AG20443 (cell line): Measurements from ENCODE around the gene SERPINF2.
"Not testable (repeated sequence)": the region's sequence is repeated elsewhere in the genome, so short reads cannot be mapped to it uniquely, and the experiment has no call there.

Experiments used
- DNase-seq: peaks from one replicate; pipeline ENCODE4 v3.0.0; 2012; ENCODE audit warnings: low spot score, mixed read lengths

Gene SERPINF2

DNA sequence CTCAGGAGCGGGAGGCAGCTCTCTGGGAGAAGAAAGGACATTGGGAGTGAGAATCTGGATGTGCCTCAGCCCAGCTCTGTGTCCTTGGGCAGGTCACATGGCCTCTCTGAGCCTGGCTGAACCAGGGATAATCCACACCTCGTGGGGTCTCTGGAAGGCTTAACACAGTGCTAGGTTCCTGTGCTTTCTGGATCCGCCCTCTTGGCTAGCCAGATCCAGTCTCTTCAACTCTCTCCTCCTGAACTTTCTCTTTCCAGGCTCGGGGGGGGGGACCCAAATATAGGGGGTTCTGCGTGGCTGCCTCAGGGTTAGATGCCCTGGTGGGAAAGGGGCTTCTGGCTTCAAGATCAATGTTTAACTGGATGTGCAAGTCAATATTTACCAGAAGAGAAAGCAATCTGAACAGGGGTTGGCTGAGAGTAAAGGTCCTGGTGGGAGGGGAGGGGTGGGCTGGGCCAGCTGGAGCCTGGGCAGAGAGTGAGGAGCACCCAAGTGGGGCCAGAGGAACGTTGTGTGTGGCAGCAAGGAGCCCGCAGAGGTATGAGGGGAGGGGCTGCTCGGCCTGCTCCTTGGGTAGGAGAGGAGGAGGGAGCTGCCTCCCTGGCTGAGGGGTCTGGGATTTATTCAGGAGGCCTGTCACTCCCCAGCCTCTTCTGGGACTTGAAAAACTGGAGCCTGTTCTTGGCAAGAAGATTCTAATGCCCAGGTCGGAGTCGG lies at the start of gene SERPINF2:
Gene SERPINF2 (plus strand): TSS at position 501 of the 717 bp plus-strand sequence. CDS start 2,125 bp downstream, outside the sequence.
- DNase-seq = no peak

DNA sequence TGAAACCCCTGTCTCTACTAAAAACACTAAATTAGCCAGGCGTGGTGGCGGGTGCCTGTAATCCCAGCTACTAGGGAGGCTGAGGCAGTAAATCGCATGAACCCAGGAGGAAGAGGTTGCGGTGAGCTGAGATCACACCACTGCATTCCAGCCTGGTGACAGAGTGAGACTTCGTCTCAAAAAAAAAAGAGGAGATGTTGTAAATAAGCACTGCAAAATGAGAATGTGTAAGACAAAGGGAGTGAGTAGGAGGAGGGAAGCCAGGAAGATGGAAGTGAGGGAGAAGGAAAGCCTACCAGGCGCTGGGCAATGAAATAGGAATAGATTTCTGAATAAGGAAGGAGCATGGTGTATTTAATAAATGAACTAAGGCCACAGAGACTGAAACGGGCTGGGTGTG lies 49.3 kb upstream of the SERPINF2 start:
- DNase-seq = no peak

DNA sequence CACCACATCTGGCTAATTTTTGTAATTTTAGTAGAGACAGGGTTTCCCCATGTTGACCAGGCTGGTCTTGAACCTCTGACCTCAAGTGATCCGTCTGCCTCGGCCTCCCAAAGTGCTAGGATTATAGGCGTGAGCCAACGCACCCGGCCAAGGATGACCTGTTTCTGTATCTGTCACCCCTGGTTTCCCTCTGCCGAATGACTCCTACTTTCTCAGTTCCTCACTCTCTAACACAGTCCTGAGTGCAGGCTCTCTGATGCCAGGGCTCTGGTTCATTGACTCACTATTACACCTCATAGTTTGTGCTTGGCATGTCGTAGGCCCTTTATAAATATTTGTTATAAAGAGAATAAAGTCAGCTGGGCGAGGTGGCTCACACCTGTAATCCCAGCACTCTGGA lies 47.3 kb upstream of the SERPINF2 start:
- DNase-seq = no peak

DNA sequence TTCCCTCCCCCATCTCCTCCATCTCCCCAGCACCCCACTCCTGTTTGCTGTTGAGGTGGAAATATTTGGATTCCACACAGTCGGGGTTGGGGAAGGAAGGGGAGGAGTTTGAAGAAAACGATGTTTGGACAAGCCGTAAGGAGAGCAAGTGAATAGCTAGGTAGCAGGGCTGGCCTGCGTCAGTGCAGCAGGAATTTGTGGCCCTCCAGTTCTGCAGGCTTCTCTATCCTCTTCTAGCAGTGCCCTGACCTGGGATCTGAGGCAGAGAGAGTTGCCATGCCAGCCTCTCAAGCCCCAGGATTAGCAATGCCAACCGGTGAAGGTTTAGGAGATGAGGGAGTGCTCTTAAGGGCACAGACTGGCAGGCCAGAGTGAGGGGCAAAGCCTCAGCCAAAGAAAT lies 45.0 kb upstream of the SERPINF2 start:
- DNase-seq = no peak

GRCh38 chr17:1699891-1700290 lies 42.8 kb upstream of the SERPINF2 start:
- not testable (repeated sequence) for DNase-seq

GRCh38 chr17:1703063-1703462 lies 39.6 kb upstream of the SERPINF2 start:
- no peak for DNase-seq

GRCh38 chr17:1705004-1705403 lies 37.7 kb upstream of the SERPINF2 start:
- DNase-seq = no peak

- no peak for DNase-seq
Measured at GRCh38 chr17:1707107-1707506, 35.6 kb upstream of the SERPINF2 start.

DNA sequence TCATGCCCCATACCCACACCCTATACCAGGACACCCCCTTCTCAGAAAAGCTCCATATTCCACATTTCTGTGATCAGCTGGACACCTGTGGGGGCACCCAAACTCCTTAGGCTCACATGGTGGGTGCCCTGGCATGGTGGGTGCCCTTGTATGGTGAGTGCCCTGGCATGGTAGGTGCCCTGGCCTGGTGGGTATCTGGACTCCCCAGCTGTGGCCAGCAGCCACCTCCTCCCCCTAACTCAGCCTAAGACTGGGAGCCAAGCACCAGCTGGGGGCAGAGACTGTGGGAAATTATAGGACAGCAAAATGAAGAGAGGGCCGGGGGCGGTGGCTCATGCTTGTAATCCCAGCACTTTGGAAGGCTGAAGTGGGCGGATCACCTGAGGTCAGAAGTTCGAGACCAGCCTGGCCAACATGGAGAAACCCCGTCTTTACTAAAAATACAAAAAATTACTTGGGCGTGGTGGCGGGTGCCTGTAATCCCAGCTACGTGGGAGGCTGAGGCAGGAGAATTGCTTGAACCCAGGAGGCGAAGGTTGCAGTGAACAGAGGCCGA lies 33.8 kb upstream of the SERPINF2 start:
- DNase-seq = not testable (repeated sequence)

- peak; percentile 35 for DNase-seq
Measured at GRCh38 chr17:1709403-1709951, 33.2 kb upstream of the SERPINF2 start.

DNA sequence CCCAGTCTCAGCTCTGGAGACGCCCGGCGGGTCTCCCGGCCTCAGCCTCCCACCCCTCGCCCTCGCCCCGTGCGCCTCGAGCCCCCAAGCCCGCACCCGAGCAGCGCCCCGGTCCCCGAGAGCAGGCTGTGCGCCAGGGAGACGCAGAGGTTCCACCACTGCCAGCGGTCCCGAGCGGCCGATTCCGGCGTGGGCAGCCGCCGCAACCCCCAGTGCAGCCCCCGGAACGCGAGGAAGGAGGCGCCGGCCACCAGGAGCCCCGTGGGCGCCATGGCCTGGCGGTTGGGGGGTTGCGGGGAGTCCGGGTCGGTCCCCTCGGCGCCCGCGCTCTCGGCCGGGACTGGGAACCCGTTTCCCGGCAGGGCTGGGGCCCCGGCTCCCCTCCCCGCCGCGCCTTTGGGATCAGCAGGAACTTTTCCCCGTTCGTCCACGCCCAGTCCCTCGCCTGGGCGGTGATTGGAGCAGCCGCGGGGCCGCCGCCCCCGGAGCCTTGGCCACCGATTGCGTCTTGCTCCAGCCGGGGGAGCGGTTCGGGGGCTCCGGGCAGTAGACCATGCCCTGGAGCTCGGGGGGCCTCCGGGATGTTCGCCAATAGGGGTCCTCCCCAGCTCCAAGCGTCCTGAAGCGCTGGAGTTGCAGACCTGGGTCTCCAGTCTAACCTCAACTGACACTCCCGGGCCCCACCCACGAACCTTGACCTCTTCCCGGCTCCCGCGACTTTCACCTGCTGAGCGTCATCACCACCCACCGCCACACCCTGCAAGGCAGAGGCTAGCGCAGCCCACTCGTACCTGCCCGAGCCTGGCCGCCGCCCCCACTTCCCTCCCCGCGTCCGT lies 32.5 kb upstream of the SERPINF2 start, which contains the start of gene TLCD2:
Gene TLCD2 (minus strand): TSS at position 407 of the 836 bp plus-strand sequence. CDS start 135 bp downstream, at position 272.
- DNase-seq = peak; percentile 87

DNA sequence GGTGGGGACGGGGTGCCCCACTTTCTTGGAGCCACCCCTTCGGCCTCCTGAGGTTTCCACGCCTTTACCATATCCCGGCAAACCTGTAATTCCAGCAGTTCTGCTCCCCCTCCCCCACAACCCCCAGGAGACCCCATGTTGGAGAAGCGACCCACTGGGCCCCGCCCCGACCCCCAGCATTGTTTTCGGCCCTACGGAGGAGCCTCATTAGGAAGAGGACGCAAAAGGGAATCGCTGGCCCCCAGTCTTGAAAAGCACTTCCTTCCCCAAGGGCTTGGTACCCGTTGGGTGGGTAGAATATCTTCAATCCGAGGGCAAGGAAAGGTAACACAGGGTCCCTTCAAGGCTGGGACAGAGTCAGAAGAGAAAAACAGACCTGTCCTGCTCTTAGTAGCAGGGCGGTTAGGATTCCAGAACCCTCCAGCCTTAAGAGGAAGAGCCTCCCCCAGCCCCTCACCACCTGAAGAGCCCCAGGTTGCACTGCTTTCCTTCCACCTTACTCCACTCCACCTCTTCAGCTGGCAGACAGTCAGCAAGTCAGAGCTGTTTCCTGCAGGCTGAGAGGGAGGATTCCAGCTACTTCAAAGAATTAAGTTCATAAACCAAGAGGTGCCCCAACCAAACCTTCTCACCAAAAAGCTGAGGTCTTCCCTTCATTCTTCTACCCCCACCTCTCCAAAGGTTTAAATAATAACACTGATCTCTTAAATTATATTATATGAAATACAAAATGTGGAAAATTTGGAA lies 31.7 kb upstream of the SERPINF2 start:
- DNase-seq = no peak

GRCh38 chr17:1711804-1712203 lies 30.9 kb upstream of the SERPINF2 start:
- DNase-seq = no peak

DNA sequence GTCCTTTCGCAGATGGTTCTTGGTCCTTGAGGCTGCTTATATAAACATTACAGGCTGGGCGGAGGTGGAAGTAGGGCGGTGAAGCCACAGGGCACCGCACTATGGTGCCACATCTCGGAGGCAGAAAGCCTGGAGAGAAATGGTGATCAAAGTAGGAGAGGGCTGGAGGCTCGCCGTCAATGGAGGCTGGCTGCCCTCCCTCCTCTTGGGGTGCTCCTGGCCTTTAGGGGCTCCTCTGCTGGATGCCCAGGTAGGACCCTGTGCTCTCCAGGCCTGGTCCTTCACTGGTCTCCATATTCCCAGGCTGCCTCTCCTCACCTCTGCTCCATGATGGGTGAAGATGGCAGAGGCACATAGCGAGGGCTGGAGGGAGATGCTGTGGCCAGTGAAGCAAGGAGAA lies 30.4 kb upstream of the SERPINF2 start:
- no peak for DNase-seq

DNA sequence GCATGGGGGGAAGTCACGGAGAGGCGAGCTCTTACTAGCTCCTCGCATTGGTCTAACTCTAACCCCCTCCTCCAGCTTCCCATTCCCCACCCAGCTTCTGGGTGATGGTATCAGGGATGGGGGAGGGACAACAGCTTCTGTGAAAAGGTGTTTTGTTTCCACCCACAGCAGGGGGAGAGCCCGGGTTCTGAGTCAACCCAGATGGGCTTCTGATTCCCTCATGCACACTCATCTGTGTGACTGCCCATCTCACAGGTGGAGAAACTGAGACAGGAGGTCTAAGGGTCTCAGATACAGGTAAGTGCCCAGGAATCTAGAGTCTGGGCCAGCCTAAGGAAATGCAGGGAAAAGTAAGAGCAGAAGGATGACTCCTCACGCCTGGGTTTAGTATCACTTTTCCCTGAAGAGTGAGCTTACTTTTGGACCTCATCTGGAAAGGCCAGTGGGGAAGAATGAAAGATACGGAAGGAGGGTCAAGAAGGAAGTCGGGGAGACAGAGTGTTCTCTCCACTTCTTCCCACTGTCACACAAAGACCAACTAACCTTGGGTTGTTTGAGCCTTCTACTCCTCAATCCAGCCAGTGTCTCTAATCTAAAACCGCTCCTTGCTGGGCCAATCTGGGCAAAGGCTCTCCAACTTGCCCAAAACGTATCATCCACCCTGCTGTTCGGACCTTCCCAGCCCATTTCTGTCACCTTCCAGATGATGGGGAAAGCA lies 29.4 kb upstream of the SERPINF2 start:
- DNase-seq = no peak

- no peak for DNase-seq
Measured at GRCh38 chr17:1713878-1714426, 28.7 kb upstream of the SERPINF2 start.

DNA sequence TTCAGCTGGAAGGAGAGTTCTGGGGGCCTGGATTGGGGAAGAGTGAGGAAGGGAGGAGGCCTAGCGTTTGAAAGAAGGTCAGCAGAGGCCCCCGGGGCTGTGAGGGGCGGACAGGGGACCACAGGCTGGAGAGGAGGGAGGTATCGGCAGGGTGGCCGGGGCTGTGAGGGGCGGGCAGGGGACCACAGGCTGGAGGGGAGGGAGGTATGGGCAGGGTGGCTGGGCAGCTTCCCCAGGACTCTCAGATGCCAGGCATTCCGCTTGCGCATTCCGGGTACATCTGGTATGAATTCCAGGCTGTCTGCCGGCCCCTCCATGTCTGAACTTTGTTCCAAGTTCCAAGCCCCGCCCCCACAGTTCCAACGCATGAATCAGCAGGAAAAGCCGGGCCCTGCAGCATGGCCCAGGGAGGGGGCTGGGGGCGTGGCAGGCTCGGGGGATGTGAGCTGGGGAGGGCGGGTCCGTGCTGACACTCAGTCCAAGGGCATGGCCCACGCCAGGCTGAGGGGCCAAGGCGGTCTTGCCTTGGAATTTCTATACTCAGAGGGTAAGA lies 28.2 kb upstream of the SERPINF2 start:
- peak; percentile 93 for DNase-seq

DNA sequence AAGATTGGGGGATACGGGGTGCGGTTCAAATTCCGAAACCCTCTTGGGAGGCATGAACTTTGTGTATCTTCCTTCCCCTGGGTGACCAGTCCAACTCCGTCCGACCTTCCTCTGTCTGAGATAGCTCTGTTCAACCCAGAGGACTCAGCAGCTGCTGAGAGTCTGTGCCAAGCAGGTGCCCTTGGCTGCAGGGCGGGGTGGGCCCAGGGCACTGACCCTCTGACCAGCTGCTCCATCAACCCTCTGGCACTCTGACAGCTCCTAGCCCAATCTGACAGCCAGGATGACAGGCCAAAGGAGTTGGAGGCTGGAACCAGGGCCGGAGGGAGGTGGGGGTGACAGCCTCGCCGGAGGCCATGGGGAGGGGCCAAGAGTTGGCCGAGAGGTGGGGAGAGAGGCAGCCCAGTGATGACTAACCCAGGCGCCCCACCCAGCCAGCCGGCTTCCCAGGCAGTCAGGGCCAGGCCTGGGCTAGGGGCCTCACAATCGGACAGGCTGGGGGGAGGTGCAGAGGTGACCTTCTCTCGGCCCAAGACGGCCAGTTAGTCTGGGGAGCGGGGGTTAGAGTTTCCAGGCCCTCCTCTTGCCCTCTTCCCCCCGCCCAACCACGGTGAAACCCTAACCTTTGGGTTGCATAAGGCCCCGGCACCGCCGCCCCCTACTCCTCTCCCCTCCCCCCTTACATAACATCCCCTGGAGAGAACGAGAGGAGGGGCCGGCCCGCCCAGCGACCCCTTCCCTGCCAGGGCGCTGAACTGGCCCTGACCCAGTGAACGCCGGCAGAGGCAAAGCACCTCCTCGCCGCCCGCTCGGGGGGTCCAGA lies 27.5 kb upstream of the SERPINF2 start:
- peak; percentile 89 for DNase-seq

- DNase-seq = no peak
Measured at GRCh38 chr17:1715803-1716075, 26.9 kb upstream of the SERPINF2 start.
